Renal cortex interstitium (tissue), 11 donors: ENCODE measurements around the gene SIM2. TPM values are rescaled to one million over a fixed set of nuclear protein-coding genes. Genes with fewer than 3 reads are reported as not detected.

Source experiments
- DNase-seq, 11 donors: peaks; one replicate each; pipeline ENCODE4 v3.0.0-alpha.2; 2013; ENCODE audit warnings: low read depth in 9 of 11, low spot score in 4 of 11; ENCODE audit errors: extremely low read depth in 1 of 11
- polyA plus RNA-seq, 3 donors: library from polyadenylated mRNA; unstranded; fragments of 120-200 nt; gene quantifications; one replicate each; pipeline ENCODE4 v1.2.1, GENCODE V29; 2013; ENCODE audit not compliant: insufficient read length in 3 of 3

The SIM2 gene
- polyA plus RNA-seq, 3 donors, result 20.6 to 33.7 (median 27.9) TPM

DNA sequence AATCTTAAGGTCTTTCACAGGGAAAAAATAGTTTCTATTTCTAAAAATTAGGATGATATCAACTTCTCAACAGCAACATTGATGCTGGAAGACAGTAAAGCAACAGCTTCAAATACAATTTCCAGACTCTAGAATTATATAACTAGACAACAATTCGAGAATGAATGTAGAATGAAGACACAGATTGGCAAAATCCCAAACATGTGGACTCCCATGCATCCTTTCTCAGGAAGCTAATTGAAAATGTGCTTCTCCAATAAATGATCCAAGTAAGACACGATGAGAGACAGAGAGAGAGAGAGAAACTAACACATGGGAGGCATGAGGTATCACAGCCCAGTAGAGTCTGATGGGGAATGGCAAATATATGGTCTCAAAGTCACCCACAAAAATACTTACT is 21.5 kb upstream of the SIM2 start:
- no peak for DNase-seq

DNA sequence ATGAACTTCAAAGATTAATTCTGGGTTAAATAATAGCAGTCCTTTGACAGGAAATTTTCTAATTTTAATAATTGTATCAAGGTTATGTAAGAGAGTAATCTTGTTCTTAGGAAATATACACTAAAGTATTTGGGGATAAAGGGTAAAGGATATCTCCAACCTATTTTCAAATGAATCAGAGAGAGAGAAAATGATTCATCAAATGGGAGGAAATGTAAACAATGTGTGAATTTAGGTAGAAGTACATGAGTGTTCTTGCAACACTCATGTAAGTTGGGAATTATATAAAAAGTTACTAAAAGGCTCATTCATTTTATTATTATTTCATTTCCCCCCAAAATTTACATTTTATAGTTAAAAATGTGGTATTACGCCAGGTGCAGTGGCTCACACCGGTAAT is 20.4 kb upstream of the SIM2 start:
- DNase-seq, result no peak

DNA sequence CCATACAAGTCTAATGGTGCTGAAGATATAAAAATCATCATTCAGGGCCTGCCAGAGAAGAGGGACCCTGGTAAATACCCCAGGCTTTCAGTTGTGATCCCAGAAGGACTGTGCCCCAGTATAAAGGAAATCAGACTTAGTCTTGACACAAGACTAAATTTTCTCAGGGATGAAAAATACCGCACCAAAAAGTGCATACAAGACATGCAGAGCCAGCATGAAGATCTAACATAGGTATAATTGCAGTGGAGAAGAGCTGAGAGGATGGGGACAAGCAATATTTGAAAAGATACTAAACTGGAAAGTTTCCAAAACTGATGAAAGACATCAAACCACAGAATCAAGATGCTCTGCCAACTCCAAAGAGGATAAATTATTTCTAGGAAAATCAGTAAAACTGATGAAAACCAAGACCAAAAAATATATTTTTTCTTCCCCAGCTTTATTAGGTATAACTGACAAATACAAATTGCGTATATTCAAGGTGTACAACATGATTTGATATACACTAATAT is 17.7 kb upstream of the SIM2 start:
- no peak for DNase-seq

DNA sequence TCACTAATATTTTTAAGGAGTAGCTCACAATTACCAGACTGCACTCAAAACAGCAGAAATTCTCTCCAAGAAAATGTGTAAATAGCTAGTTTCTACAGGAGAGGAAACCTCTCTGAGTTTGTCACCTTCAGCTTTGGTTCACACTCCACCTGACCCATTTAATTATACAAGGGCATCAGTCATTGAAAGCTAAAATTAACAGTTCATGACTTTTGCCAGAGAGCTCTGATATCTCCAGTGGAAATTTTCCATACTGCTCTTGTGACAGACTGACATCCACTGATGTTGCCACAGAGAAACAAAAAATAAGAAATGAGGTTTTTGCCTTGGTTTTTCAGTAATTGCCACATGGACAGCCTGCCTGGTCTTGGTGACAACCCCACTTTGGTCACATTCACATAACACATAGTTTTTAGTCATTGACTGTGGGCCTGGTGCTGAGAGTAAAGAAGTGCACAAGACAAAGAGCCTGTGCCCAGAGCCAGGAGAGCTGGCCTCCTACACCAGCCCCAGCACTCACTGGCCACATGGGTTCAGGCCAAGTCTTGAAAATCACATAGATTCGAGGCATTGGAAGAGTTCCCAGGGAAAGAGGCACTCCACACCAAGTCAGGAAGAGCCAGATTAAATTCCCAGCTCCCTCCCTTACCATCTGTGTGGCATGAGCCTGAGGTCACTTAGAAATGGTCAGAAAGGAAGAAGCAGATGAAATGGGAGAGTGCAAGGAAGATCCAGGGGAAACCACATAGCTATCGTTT is 13.8 kb upstream of the SIM2 start:
- DNase-seq, result no peak

DNA sequence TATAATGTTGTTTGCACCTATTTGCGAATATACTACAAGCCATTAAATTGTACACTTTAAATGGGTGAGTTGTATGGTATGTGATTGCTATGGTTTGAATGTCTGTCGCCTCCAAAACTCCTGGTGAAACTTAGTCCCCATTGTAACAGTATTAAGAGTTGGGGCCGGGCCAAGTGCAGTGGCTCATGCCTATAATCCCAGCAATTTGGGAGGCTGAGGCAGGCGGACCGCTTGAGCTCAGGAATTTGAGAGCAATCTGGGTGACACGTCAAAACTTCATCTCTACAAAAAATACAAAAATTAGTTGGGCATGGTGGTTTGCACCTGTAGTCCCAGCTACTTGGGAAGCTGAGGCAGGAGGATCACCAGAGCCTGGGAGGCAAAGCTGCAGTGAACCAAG is 12.0 kb upstream of the SIM2 start:
- DNase-seq, result no peak

DNA sequence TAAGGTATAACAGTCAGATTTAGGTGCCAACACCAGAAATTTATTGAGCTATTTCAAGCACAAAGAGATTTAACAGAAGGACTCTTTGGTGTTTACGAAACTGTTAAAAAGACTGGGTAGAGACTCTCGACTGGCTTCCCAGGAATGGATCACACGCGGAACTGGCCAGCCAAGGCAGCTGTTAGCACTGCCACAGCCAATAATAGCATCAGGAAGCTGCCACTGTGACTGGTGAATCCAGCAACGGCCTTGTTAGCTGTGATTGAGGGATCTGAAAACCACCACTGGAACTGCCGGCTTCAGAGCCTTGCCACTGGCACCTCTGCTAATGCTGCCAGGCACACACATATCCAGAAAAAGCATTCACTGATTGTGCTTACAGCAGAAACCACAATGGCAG is 10.6 kb upstream of the SIM2 start:
- DNase-seq, result no peak

DNA sequence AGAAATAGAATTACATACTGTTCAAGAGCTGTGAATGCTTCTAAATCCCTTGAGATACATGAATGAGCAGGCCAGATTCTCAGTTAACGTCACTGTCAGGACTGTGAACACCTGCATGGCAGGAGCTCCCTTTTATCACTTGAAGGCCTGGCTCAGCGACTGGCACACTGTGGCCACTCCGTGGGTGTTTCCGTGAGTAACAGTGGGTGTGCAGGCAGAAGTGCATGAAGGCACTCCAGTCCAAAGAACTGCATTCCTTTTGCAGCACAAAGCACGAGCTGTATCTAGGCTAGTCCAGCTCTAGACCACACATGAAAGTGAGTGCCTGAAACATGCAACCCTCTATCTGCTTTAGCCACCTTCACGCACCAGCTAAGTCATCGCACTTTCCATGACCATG is 9.6 kb upstream of the SIM2 start:
- DNase-seq, result no peak

DNA sequence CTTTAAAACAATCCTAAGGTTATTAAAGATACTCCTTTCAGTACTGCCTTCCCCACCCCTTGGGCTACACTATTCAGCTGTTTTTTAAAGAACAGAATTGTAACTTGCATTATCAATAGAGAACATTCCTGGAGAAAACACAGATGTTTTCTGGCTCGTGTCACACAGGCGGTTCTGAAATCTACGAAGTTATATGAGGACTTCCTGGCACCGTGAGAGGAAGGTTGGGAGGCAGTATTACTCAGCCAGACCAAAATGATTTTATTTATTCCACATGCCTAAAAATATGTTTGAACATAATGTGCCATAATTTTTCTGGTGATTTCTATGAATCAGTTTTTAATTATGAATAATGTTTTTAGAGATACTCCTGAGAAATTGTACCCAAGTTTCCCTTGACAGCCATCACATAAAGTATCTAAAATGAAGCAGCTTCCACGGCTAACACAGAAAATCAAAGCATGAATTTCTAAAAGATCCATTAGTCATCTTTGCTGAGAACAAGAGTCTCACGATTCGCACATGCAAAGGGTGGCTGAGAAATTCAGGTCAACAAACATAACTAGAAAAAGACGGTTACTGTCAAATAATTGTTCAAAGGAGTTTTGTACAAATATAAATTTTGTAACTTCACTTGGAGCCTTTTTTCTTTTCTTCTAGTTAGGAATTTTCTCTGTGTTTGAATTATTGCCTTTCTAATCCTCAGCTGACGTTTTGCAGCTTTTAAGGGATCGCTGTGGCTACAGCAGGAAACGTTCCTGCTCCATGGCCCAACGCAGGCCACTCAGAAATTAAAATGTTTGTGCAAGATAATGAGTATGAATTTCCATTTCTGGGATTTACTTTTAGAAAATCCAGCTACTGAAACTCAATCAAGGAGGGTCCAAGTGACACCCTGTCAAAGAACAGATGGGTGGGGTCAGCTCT is 8.0 kb upstream of the SIM2 start:
- no peak for DNase-seq

DNA sequence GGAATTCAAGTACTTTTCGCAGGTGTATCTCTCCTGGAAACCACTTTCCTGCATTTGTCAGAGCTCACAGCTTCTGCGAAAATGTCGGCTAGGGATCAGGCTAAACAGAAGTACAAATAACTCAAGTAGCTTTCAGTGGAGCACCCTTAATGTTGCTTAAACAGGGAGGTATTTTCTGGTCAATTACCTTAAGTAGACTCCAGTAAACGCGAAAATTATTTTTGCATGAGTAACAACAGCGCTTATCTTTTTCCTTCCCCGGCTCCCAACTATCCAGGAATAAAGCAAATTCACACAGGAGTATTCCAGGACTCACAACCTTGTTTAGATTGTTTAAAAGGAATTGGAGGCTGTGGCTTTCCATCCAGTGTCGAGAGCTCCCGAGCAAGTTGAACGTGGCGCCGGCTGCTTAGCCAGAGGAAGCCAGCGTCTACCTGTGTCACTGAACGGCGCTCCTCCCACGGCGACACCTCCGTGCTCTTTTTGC is 7.3 kb upstream of the SIM2 start:
- no peak for DNase-seq

DNA sequence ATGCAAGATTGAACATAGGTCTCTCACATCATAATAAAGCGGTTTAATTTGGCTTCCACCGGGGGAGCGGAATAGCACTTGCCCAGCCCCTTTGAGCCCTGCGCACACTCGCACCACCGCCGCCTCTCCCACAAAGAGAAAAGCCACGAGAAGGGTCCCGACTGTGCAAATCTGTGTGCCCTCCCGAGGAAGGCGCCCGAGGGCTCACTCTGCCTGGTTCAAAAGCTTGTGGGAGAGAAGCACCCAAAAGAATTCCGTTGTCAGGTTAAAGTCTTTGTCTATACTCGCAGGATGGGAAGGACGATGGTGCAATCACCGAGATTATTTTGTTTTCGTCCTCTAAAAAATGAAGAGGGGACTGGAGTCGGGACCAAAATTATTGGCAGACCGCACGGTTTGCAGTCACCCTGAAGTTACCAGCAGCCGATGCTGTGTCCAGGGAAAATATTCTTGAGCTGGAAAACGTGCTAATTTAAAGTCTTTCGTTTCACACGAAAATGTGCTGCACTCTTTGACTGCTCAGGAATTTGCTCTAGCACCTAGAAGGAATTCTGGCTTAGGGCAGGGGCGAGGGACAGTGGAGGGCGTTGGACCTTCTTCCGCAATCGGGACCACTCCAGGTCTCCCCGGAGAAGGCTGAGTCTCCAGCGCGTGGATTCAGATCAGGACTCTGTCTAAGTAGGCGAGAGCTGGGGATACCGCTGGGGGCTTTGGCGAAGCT is 6.6 kb upstream of the SIM2 start:
- DNase-seq, result no peak

DNA sequence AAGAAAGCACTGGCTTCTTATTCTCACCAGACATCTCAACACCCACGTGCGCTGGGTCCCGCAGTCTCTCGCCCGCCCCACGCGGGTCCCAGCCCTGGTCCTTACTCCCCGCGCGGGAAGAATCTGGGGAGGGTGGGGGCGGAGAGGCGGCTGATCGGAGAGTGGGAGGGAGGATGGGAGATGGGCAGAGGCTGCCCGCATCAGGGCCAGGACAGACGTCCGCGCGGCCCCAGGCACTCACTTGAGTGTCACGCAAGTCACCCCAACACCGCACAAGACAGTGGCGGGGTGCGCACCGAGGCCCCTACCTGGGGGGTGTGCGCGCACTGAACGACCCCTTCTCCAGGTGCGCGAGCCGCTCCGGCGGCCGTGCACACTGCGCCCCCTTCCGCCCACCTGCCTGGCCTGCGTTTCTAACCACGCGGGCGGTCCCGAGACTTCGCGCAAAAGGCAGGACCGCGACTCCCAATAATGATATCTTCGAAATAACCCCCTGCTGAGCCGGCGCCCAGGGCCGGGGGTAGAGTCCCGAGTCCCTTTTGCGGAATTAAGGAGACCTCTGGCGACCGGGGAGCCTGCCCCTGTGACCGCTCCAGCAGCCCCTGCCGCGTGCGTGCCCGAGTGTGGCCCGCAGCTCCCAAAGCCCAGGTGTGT is 6.0 kb upstream of the SIM2 start:
- DNase-seq, result no peak

DNA sequence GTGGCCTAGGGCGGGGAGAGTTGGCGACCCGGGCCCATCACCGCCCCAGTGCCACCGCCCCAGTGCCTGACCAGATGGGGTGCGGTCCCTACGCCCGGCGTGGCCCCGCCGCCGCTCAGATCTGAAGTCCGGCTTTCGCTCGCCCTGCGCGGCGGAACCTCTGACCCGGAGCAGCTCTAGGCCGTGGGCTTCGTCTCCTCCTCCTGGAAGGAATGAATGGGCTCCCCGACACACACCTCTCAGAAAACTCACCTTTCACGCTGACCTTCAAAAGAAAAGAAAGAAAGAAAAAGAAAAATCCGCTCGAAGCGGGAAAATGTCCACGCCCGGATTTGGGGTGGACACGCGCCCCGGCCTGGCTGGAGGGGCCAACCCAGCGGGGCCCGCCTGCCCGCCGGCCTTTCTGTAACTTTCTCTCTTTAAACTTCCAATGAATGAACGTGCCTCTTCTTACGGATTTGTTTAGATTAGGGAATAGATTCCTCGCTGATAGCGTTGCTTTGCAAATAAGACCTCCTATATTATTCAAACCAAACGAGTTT is 5.4 kb upstream of the SIM2 start:
- no peak for DNase-seq

DNA sequence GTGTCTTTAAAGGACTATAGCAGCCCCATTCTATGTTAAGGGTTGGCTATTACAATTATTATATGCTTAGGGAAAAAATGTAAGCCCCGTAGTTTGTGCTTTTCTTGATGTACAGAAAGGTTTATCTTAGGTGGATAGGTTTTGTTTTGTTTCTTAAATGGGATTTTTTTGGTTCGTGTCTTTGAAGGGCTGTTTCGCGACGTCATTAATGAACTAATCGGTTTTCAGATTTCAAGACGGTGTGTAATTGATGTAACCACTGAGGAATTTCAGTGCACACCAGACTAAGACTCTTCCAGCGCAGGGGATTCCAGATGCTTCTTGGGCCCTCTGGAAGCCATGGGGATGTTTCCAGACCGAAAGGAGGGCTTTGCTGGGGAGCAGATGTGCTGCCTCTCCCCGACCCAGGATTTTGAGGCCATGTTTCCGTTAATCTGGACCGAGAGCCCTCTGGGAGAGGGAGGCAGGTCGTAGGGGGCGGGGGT is 4.8 kb upstream of the SIM2 start:
- no peak for DNase-seq

DNA sequence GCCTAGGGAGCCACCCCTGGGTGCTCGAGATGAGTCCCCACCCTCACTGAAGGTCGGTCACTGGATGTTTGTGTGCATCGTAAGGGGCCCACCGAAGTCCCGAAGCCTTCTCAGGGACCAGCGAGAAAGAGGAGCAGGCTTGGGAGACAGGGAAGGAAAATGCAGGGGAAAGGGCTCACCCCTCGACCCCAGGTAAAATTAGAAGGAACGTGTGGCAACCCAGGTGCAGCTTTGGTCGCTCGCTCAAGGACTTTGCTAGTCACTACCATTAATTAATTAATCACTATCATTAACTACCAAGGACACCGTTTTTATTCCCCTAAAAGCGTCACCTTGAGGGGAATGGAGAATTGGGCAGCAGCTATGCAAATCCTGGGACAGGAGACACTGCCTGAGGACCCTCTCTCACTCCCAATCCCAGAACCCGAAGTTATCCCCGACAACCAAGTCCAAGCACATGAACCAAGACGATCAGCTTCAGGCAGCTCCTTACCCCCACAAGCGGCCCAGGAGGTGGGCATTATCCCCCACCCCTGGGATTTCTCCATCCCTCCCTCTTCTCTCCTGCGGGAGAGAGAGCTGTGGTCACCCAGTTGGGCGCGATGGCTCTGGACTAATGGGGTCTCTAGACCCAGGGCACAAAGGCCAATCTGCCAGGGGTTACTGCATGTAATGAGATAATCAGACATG is 4.2 kb upstream of the SIM2 start:
- DNase-seq, result no peak

DNA sequence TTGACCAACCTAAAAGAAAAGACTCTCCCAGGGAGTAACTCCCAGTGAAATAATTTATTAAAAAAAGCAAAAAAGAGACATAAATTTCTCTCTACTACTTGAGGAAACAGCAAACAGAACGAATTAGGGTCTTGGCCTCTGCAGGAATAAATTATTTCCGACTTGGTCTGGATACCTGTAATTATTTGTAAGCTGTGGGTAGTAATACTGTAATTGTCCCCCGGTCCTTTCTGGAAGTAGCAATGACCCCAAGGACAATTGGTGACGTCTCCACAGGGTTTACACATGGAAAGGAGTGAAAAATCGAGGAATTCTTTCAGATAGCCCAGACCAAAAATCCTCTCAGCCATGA is 3.7 kb upstream of the SIM2 start:
- DNase-seq, result no peak

DNA sequence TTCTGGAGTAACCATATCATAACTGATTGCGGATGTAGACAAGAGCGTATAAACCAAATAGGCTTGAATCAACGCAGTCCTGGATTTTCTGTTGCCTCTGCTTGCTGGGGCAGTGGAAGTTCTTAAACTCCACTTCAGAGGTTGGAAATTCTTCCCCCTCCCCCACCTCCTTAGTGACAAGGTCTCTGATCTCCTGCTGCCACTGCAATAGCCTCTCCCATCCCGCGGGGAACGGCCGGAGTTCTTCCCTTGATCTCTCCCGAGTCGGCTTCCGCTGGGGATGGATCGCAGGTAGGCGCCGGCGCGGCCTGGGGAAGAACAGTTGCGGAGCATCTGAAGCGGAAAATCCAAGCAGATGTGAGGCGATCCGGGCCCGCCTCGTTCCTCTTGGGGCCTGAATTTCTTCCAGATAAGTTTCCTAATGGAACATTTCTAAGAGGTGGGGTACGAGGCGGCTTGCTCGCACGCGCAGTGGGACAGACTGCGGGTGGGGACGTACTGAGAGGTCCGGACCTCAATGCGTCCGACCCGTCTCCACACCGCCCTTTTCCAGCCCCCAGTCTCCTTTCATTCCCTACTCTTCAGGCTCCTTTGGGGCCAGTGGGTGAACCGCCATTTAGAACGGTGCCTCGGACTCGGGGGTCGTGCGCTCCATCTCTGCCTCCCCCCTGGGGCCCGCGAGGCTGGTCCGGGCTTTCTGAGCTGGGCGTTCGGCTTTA is 3.1 kb upstream of the SIM2 start:
- DNase-seq, result no peak

DNA sequence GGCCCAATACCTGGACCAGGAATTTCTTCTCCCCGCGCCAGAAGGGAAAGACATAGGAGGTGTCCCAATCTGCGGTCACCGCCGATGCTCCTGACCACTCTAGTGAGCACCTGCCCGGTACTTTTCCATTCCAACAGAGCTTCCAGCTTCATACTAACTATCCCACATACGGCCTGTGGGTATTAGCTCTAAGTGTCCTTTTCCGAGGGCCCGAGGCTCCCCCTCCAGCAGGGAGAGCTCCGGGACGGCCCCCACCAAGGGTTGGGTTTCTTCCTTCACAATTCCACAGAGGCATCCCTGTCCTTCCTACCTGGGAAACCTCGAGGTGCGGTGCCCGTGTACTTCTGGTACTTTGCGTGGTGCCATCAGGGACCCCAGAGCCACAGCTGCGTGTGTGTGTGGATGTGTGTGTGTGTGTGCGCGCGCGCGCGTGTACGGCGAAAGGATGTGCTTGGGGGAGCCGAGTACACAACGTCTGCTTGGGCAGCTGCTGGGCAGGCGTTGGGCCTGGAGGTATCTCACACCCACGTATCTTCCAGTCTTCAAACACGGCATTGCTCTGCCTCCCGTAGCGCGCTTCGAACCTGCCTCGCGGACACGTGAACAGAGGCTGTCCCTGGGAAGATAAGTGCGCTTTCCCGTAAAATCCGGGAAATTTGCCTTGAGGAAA is 2.4 kb upstream of the SIM2 start:
- DNase-seq, result no peak
